K562 (cell line): Measurements from ENCODE around the gene APOL4. TPM values are rescaled to one million over a fixed set of nuclear protein-coding genes. Genes with fewer than 3 reads are reported as not detected.

Source experiments
- ATAC-seq: fragments of 200-7000 bp; cut with Tn5 transposase; 3 replicates; pipeline ENCODE4 v1.9.1; 2020; ENCODE audit warnings: moderate library complexity
- BruUV-seq: library from RNA; stranded (reverse); fragments of 400-500 nt; replicated peaks from 2 replicates; lab custom pipeline; 2021; lab: Mats Ljungman, UMichigan
- CTCF ChIA-PET: fragments of 300-600 bp; formaldehyde crosslinking; extraction: SDS; loops from one replicate; lab custom pipeline; 2021; ENCODE audit warnings: low intra/inter-chr PET ratio; lab: Yijun Ruan, JAX
- POLR2A ChIA-PET: fragments of 300-600, 350-650 bp; sonication (Branson Sonifier 250); formaldehyde crosslinking; extraction: SDS; loops from one replicate; lab custom pipeline; 2021; ENCODE audit warnings: antibody characterized with exemption, inconsistent platforms; lab: Yijun Ruan, JAX
- DNase-seq, 4 experiments: peaks; one replicate each; pipeline versions ENCODE4 v3.0.0 to v3.0.0-alpha.2; 2011 to 2018; ENCODE audit warnings: low spot score in 3 of 4, mixed read lengths in 3 of 4; ENCODE audit errors: extremely low read depth in 1 of 4
- FAIRE-seq: peaks from 2 replicates; lab custom pipeline; 2011; peaks lifted over from hg19 to GRCh38; lab: Jason Lieb, UNC
- H2AFZ ChIP-seq: 2 replicates; pipeline ENCODE4 v1.6.0; 2011; ENCODE audit warnings: low read depth, low read length, control low read depth, inconsistent platforms
- H3K27ac ChIP-seq: fragments of 200-600 bp; 3 replicates; pipeline ENCODE4 v1.8.0; 2011; ENCODE audit warnings: low read depth, mild to moderate bottlenecking, control low read depth, inconsistent platforms, low read length, moderate library complexity, mixed read lengths; ENCODE audit errors: extremely low read depth
- H3K27me3 ChIP-seq, 2 experiments: fragments of 300-600 bp in 1 of 2; 2 replicates in 1 of 2; 3 replicates in 1 of 2; pipeline versions ENCODE4 v1.6.0 to v1.8.0; 2011; ENCODE audit warnings: inconsistent platforms in 2 of 2, low read length in 2 of 2, mild to moderate bottlenecking in 1 of 2, mixed read lengths in 1 of 2, moderate library complexity in 1 of 2; ENCODE audit not compliant: control insufficient read depth in 2 of 2, insufficient read depth in 2 of 2
- H3K36me3 ChIP-seq: fragments of 300-600 bp; 3 replicates; pipeline ENCODE4 v1.8.0; 2011; ENCODE audit warnings: mild to moderate bottlenecking, low read length, inconsistent platforms; ENCODE audit not compliant: control insufficient read depth, insufficient read depth
- H3K4me1 ChIP-seq, 2 experiments: fragments of 200-600 bp in 1 of 2; replicated peaks in 1 of 2; 2 replicates in 1 of 2; 3 replicates in 1 of 2; pipeline versions ENCODE4 v1.5.1 to v1.8.0; 2011; ENCODE audit warnings: inconsistent platforms in 2 of 2, low read length in 2 of 2, mild to moderate bottlenecking in 1 of 2, mixed read lengths in 1 of 2, moderate library complexity in 1 of 2; ENCODE audit not compliant: control insufficient read depth in 2 of 2, insufficient read depth in 2 of 2
- H3K4me2 ChIP-seq: 2 replicates; pipeline ENCODE4 v1.6.1; 2011; ENCODE audit warnings: low read length, control low read depth, inconsistent platforms, mixed read lengths; ENCODE audit not compliant: insufficient read depth
- H3K4me3 ChIP-seq: fragments of 200-600 bp; sonication (generic), shearing (Covaris generic); 2 replicates; pipeline ENCODE4 v1.5.1; 2016; ENCODE audit warnings: control low read depth, inconsistent platforms
- H3K79me2 ChIP-seq: fragments of 200-600 bp; 3 replicates; pipeline ENCODE4 v1.8.0; 2011; ENCODE audit warnings: low read length, inconsistent platforms; ENCODE audit not compliant: control insufficient read depth, insufficient read depth
- H3K9ac ChIP-seq, 2 experiments: 2 replicates each; pipeline versions ENCODE4 v1.6.0 to v1.6.1; 2011; ENCODE audit warnings: low read depth in 2 of 2, low read length in 2 of 2, control low read depth in 1 of 2, inconsistent platforms in 1 of 2, mild to moderate bottlenecking in 1 of 2, mixed read lengths in 1 of 2; ENCODE audit not compliant: insufficient read depth in 1 of 2
- H3K9me1 ChIP-seq: one replicate; pipeline ENCODE4 v1.6.0; 2011; ENCODE audit warnings: inconsistent platforms, mild to moderate bottlenecking, low read length, moderate library complexity; ENCODE audit not compliant: control insufficient read depth, insufficient read depth
- H3K9me3 ChIP-seq: replicated peaks from 2 replicates; pipeline ENCODE4 v1.5.1; 2011; ENCODE audit warnings: low read depth, low read length, inconsistent platforms; ENCODE audit not compliant: control insufficient read depth, insufficient read depth
- H4K20me1 ChIP-seq: replicated peaks from 2 replicates; pipeline ENCODE4 v1.6.1; 2011; ENCODE audit warnings: low read length, inconsistent platforms, mixed read lengths; ENCODE audit not compliant: control insufficient read depth, insufficient read depth
- DNMT1 ChIP-seq: fragments of 450-650 bp; IDR thresholded peaks from 2 replicates; pipeline ENCODE4 v1.6.1; 2016; ENCODE audit warnings: antibody characterized with exemption, mild to moderate bottlenecking
- HNRNPH1 ChIP-seq: fragments of 200-400 bp; formaldehyde crosslinking; optimal IDR thresholded peaks from 2 replicates; pipeline ENCODE3; 2017; ENCODE audit warnings: low read depth, mild to moderate bottlenecking, low read length, moderate library complexity
- MAFK ChIP-seq: IDR thresholded peaks from 2 replicates; pipeline ENCODE4 v1.6.1; 2011; ENCODE audit warnings: low read length, improper control_type of control experiment
- MTF1 ChIP-seq: fragments of 250-450 bp; sonication (Bioruptor Pico); IDR thresholded peaks from 2 replicates; pipeline ENCODE4 v1.9.0; 2021; ENCODE audit warnings: moderate library complexity, mild to moderate bottlenecking, inconsistent platforms, borderline replicate concordance
- SIX5 ChIP-seq, 2 experiments: IDR thresholded peaks; 2 replicates each; pipeline ENCODE4 v1.6.1; 2011; ENCODE audit warnings: low read length in 2 of 2, borderline replicate concordance in 1 of 2, low read depth in 1 of 2, mild to moderate bottlenecking in 1 of 2, moderate library complexity in 1 of 2; ENCODE audit not compliant: insufficient read depth in 1 of 2
- STAT5B ChIP-seq: fragments of 250-450 bp; sonication (Bioruptor Pico); IDR thresholded peaks from 2 replicates; pipeline ENCODE4 v1.8.0; 2021; ENCODE audit warnings: mild to moderate bottlenecking, inconsistent platforms
- ZMIZ1 ChIP-seq, 2 experiments: fragments of 150-350 bp in 1 of 2; IDR thresholded peaks; 2 replicates each; pipeline ENCODE4 v1.6.1; 2012 to 2016; ENCODE audit warnings: low read depth in 2 of 2, low read length in 2 of 2, mild to moderate bottlenecking in 1 of 2, moderate library complexity in 1 of 2
- ZNF311 ChIP-seq: fragments of 250-450 bp; sonication (Bioruptor Pico); IDR thresholded peaks from 2 replicates; pipeline ENCODE4 v1.4.0; 2020; ENCODE audit warnings: mild to moderate bottlenecking, moderate library complexity
- WGBS: fragments of 100-300 bp; shearing (Covaris generic); methylation state at CpG from one replicate; pipeline ENCODE4 v1.1.6; 2016; ENCODE audit warnings: low coverage, mixed read lengths; ENCODE audit not compliant: insufficient coverage; ENCODE audit errors: missing lambda C conversion rate; 5-methylcytosine and 5-hydroxymethylcytosine counted together
- in situ Hi-C: fragments of 300-500 bp; cut with MboI; formaldehyde crosslinking; loops from 4 replicates; pipeline ENCODE4 v1.15.0; 2018; ENCODE audit warnings: inconsistent platforms, mixed read lengths
- intact Hi-C: fragments of 100-400 bp; cut with micrococcal nuclease; formaldehyde crosslinking; loops from 2 replicates; pipeline ENCODE4 v1.14.2; 2022
- polyA plus RNA-seq, 8 experiments: library from polyadenylated mRNA; depleted of rRNA in 4 of 8; stranded (reverse) in 5 of 8; unstranded in 3 of 8; fragments of >200 nt; fragmentation: Nextera tagmentation in 2 of 8; fragmentation: Illumina TruSeq in 1 of 8; extraction: Ambion mirVana in 2 of 8; extraction: Trizol in 1 of 8; gene quantifications; 2 replicates each; pipeline versions ENCODE4 v1.2.1 to v1.2.3, GENCODE V29; 2011 to 2014; ENCODE audit warnings: inconsistent platforms in 1 of 8, missing spikeins in 1 of 8
- total RNA-seq, 7 experiments: library from RNA; depleted of rRNA in 6 of 7; stranded (reverse); fragments of >200 nt in 6 of 7; fragmentation: Illumina TruSeq in 2 of 7; extraction: Trizol in 2 of 7; gene quantifications; 2 replicates each; pipeline versions ENCODE4 v1.2.1 to v1.2.3, GENCODE V29; 2011 to 2021; ENCODE audit warnings: low replicate concordance in 1 of 7
- TF ChIP-seq, protein P1 (sequence below): fragments of 250-450 bp; sonication (Bioruptor Pico); IDR thresholded peaks from 2 replicates; pipeline ENCODE4 v1.5.0; 2022; ENCODE audit warnings: mild to moderate bottlenecking
- TF ChIP-seq, protein P2 (sequence below): fragments of 200-400 bp; formaldehyde crosslinking; IDR thresholded peaks from 2 replicates; pipeline ENCODE4 v1.6.1; 2017; ENCODE audit warnings: mild to moderate bottlenecking, low read depth, low read length, moderate library complexity
- TF ChIP-seq, protein P3 (sequence below): fragments of 250-450 bp; sonication (Bioruptor Pico); IDR thresholded peaks from 2 replicates; pipeline ENCODE4 v1.5.0; 2021
- TF ChIP-seq, protein P4 (sequence below): fragments of 450-650 bp; IDR thresholded peaks from 2 replicates; pipeline ENCODE4 v1.6.1; 2014; ENCODE audit warnings: low read depth, mild to moderate bottlenecking, moderate library complexity, borderline replicate concordance

APOL4 gene
- total and polyA plus RNA-seq, 9 of the 15 experiments (the other 6 are each of a cell fraction or from before 2014, with no cell fraction given) = 6.5 to 15.0 (median 9.8) TPM

DNA sequence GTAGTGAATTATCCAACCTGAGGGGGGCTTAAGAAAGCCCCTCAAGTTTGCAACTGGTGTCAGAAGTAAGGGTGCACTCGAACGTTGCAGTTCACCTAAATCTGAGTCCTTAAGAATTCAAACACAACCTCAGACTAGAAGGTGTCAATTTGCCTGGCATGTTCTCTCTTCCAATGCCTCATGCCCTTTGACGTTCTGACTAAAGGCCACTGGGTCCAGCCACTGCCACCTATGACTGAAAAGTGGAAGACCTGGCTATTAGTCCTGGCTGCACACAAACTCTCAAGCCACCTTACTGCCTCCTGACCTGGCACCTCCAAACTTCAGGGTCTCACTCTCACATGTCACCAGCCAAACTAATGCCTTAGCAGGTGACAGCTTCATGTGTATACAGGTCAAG is 8.0 kb downstream of the APOL4 start:
- POLR2A ChIA-PET = no interaction called here
- Histone ChIP-seq H3K4me1 (peaks cover 14 to 19% of the 10 kb centered on the region in 2 experiments; a peak in 4 of 5 replicates), H3K4me2 (no peak overlapping the region), H2AFZ (no peak overlapping the region), H4K20me1 (no peaks in the 10 kb centered on the region), H3K9me1 (no peaks in the 10 kb centered on the region), H3K4me3 (no peak overlapping the region), H3K27me3 (no peaks in the 10 kb centered on the region), H3K9me3 (no peaks in the 10 kb centered on the region), H3K79me2 (no peaks in the 10 kb centered on the region), H3K9ac (no peak overlapping the region), H3K27ac (no peak overlapping the region), H3K36me3 (peaks cover 21% of the 10 kb centered on the region; the same call in 1 of the 3 replicates)
- 56% methylated on average over 3 of the region's 3 CpGs for WGBS
- FAIRE-seq (no peak), ATAC-seq (no peak), DNase-seq (no peak)
- CTCF ChIA-PET = no interaction called here
- intact Hi-C loops (no loop called here), in situ Hi-C loops (no loop called here)
- no TSS peak for BruUV-seq
- TF ChIP-seq ZMIZ1 (IDR thresholded peaks at IDR 0.05; ENCODE audit: low read depth in 2 of 2, low read length in 2 of 2) = no peak
- TF ChIP-seq, protein P1, sequence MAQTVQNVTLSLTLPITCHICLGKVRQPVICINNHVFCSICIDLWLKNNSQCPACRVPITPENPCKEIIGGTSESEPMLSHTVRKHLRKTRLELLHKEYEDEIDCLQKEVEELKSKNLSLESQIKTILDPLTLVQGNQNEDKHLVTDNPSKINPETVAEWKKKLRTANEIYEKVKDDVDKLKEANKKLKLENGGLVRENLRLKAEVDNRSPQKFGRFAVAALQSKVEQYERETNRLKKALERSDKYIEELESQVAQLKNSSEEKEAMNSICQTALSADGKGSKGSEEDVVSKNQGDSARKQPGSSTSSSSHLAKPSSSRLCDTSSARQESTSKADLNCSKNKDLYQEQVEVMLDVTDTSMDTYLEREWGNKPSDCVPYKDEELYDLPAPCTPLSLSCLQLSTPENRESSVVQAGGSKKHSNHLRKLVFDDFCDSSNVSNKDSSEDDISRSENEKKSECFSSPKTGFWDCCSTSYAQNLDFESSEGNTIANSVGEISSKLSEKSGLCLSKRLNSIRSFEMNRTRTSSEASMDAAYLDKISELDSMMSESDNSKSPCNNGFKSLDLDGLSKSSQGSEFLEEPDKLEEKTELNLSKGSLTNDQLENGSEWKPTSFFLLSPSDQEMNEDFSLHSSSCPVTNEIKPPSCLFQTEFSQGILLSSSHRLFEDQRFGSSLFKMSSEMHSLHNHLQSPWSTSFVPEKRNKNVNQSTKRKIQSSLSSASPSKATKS = no peak
- TF ChIP-seq, protein P2, sequence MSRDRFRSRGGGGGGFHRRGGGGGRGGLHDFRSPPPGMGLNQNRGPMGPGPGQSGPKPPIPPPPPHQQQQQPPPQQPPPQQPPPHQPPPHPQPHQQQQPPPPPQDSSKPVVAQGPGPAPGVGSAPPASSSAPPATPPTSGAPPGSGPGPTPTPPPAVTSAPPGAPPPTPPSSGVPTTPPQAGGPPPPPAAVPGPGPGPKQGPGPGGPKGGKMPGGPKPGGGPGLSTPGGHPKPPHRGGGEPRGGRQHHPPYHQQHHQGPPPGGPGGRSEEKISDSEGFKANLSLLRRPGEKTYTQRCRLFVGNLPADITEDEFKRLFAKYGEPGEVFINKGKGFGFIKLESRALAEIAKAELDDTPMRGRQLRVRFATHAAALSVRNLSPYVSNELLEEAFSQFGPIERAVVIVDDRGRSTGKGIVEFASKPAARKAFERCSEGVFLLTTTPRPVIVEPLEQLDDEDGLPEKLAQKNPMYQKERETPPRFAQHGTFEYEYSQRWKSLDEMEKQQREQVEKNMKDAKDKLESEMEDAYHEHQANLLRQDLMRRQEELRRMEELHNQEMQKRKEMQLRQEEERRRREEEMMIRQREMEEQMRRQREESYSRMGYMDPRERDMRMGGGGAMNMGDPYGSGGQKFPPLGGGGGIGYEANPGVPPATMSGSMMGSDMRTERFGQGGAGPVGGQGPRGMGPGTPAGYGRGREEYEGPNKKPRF = no peak
- TF ChIP-seq, protein P3, sequence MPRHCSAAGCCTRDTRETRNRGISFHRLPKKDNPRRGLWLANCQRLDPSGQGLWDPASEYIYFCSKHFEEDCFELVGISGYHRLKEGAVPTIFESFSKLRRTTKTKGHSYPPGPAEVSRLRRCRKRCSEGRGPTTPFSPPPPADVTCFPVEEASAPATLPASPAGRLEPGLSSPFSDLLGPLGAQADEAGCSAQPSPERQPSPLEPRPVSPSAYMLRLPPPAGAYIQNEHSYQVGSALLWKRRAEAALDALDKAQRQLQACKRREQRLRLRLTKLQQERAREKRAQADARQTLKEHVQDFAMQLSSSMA (CRISPR knock-in tag) = no peak
- no peak for TF ChIP-seq HNRNPH1
- TF ChIP-seq MAFK = no peak
- no peak for TF ChIP-seq ZNF311
- TF ChIP-seq, protein P4, sequence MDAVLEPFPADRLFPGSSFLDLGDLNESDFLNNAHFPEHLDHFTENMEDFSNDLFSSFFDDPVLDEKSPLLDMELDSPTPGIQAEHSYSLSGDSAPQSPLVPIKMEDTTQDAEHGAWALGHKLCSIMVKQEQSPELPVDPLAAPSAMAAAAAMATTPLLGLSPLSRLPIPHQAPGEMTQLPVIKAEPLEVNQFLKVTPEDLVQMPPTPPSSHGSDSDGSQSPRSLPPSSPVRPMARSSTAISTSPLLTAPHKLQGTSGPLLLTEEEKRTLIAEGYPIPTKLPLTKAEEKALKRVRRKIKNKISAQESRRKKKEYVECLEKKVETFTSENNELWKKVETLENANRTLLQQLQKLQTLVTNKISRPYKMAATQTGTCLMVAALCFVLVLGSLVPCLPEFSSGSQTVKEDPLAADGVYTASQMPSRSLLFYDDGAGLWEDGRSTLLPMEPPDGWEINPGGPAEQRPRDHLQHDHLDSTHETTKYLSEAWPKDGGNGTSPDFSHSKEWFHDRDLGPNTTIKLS = no peak
- TF ChIP-seq MTF1 (CRISPR knock-in tag) = no peak
- no peak for TF ChIP-seq SIX5 (IDR thresholded peaks at IDR 0.05; ENCODE audit: borderline replicate concordance in 1 of 2, insufficient read depth in 1 of 2, low read depth in 1 of 2, low read length in 2 of 2)
- TF ChIP-seq STAT5B (CRISPR knock-in tag) = no peak
- no peak for TF ChIP-seq DNMT1
